ENCODE data around the gene GPX2.

GRCh38 chr14:64939817-64940190 lies 2.7 kb downstream of the GPX2 start:
- TF ChIP-seq POLR2AphosphoS5 (IDR thresholded peaks at IDR 0.05; ENCODE audit: low read depth), result no peak
- TF ChIP-seq CTCF (conservative IDR thresholded peaks at IDR 0.05; ENCODE audit: low read depth in 2 of 2), result no peak
- TF ChIP-seq EZH2 (IDR thresholded peaks at IDR 0.05; ENCODE audit: low read depth, unreplicated experiment), result no peak
- no peak for TF ChIP-seq REST (IDR thresholded peaks at IDR 0.05; ENCODE audit: unreplicated experiment)
- TF ChIP-seq CREB1 (CRISPR knock-in tag; IDR thresholded peaks at IDR 0.05; ENCODE audit: low read depth), result no peak
- no peak for TF ChIP-seq ZNF114 (CRISPR knock-in tag; IDR thresholded peaks at IDR 0.05)
- no peak for TF ChIP-seq JUNB (IDR thresholded peaks at IDR 0.05; ENCODE audit: unreplicated experiment)
- TF ChIP-seq EZH2phosphoT487 (IDR thresholded peaks at IDR 0.05; ENCODE audit: unreplicated experiment), result no peak
- no peak for TF ChIP-seq ETS1 (IDR thresholded peaks at IDR 0.05)
- no peak for TF ChIP-seq ZNF462 (CRISPR knock-in tag; IDR thresholded peaks at IDR 0.05)

Data from GM23338 (cell line).